ENCODE results near the gene TRIM72.

- TF ChIP-seq CTCF (IDR thresholded peaks at IDR 0.05; ENCODE audit: insufficient read depth, low read length, poor library complexity, severe bottlenecking) (no peak), EZH2phosphoT487 (conservative IDR thresholded peaks at IDR 0.05; ENCODE audit: low read length) (no peak)
Observed at GRCh38 chr16:31198207-31198882, 15.6 kb upstream of the TRIM72 start.

All from SU-DHL-6 (cell line).